SIG-M5 treated with dmso at 0.1 percent for 504 hours (cell line): ENCODE data around the gene CISD3.

Source experiments
- DNase-seq: peaks from one replicate; lab custom pipeline; 2025; ENCODE audit not compliant: unreplicated experiment; lab: John Stamatoyannopoulos, UW

The CISD3 gene, protein sequence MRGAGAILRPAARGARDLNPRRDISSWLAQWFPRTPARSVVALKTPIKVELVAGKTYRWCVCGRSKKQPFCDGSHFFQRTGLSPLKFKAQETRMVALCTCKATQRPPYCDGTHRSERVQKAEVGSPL

DNA sequence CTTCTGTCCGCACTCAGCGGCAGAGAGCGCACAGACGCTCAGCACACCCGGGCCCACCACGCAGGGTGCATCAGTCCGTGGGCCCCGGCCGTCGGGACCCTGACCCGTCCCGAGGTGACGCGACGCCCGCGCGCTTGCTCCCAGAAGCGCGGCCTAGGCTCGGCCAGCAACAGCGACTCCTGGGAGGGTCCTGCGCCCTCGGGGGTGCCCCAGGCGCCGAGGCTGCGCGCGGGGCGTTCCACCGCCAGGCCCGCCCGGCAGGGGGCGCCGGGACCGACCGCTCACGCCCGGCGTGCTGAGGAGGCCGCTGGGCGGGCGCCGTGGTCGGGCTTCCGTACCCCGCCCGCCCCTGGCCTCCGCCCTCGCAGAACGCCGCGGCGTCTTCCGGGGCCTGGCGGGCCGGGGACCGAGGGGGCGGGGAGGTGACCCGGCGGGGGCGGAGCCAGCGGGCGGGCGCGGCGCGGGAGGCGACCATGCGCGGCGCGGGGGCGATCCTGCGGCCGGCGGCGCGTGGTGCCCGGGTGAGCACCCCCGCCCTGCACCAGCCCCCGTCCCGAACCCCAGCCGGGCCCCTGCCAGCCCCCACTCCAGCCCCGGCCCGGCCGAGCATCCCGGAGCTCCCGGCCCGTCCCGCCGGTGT, at the start of gene CISD3:
CISD3 (plus strand) TSS at position 456 of the 640 bp plus-strand sequence; CDS start at position 474, 18 bp downstream.
- DNase-seq, result peak; percentile 86

DNA sequence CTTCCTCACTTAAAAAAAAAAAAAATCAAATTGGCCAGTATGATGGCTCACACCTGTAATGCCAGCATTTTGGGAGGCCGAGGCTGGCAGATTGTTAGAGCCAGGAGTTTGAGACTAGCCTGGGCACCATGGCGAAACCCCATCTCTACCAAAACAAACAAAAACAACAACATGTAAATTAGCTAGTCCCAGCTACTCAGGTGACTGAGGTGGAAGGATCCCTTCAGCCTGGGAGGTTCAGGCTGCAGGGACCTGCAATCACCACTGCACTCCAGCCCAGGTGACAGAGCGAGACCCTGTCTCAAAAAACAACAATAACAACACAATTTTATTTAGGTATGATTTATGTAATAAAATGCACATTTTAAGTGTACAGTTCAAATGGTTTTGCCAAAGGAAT, 49.0 kb upstream of the CISD3 start:
- DNase-seq, result no peak

DNA sequence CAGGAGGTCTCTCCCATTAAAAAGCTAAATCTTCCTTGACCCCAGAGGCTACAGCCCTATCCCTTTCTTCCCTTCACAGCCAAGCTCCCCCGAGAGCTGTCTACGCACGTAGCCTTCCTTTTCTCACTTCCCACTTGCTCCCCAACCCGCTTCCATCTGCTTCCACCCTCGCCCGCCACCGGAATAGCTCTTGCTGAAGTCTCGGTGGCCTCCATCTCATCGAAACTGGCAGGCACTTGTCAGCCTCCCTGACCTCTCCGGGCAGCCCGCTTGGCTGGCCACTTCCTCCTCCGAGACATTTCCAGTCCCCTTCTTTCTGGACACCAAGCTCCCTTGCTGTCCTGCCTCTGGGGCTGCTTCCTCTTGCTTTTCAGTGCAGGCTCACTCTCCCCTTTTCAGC, 44.6 kb upstream of the CISD3 start:
- no peak for DNase-seq

DNA sequence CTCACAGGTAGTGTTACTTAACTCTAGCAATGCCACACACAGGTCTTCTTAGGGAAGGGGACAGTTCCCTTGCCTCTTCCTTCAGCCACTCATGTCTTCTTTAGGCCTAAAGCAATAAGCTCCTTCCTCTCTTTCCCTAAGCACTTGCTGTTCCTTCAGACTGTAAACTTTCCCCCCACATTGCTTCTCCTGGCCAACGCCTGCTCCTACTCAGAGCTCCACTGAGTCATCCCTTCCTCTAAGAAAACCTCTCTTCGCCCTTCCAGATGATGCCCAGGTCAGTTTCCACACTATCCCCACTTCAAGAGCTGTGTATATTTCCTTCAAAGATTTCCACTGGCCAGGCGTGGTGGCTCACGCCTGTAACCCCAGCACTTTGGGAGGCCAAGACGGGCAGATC, 42.9 kb upstream of the CISD3 start:
- DNase-seq, result no peak

DNA sequence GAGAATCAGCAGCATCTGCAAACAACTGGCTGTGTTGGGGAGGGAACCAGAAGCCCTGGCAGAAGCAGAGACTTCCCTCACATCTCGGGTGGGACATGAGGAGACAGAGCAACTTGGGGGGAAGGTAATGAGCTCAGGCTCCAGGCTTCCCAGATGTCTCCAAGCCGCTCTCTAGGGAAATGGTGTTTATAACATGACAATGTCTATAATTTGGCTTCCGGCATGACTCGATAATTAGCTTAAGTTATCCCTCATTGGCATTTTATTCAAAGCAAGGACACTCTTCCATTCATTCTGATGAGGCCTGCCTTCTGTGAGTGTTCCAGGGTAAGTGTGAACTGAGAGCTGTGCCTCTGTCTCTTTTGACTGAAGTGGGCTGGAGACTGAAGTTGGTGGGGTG, 39.8 kb upstream of the CISD3 start:
- DNase-seq, result no peak

DNA sequence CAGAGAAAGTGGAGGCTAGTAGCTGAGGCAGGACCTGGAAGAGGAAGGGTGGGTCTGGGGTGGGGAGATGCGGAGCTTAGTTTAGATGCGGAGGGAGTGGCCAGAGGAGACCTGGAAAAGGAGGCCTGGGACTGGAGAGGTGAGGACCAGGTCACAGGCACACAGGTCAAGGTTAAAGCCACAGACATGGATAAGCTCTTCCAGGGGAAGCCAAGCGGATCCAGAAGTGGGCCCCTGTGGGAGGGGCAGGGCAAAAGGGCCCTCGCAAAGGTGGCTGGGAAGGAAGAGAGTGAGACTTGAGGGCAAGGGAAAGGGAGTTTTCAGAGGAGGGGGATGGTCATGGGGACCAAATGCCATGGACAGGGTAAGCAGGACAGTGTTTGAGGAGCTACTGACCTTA, 39.0 kb upstream of the CISD3 start:
- DNase-seq, result no peak

DNA sequence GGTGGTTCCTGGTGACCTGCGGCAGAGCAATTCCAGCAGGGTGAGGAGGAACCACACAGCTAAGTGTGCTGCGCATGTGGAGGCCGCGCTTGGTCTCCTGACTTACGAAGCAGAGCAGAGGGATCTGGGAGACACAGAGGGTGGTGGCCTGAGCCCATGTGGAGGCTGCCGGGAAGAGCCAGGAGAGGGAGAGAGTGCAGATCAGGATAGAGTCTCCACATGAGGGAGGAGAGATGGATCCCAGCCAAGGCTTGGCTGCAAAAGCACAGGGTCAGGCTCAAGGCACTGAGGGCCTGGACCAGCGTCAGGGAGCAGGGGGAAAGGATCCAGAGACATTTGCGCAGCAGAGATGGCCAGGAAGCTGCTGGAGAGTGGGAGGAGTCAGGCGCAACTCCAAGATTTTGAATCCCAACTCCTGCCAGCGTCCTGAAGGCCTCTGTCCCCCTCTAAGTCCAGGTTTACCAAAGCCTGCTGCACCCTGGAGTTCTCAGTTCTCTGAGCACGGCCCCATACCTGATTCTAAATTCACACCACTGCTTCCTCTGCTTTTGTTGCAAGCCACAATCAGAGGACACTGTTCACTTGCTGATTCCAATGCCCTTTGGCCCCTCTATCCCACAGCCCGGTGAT, 36.3 kb upstream of the CISD3 start:
- DNase-seq, result no peak

DNA sequence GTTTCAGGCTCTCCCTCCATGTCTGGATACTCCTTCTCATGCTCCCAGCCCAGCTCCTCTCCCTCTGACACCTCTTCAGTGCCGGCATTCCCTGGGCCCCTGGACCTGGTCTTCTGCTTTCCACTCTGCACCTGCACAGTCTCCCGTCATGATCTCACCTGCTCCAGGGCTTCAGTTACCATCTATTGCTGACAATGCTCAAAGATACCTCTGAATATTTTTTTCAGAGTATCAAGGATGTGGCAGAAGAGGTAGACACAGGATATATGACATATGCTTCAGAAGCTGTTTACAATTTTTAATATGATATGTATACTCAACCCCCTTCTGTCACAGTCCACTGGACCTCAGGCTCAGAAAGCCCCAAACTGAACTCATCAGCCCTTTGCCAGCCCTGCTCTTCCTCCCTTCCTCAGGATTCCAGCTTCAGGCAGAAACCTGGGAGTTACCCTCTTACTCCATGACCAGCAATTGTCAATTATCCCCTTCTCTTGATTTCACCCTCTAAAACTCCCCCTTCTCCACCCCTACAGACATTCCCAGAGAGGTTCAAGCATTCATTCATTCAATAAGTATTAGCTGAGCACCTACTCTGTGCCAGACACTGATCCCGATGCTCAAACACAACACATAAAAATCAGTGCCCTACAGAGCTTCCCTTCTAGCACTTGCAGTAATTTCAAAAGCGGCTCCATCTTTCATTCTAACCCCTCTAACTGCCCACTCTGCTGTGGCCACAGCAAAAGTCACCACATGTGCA, 32.9 kb upstream of the CISD3 start:
- no peak for DNase-seq

DNA sequence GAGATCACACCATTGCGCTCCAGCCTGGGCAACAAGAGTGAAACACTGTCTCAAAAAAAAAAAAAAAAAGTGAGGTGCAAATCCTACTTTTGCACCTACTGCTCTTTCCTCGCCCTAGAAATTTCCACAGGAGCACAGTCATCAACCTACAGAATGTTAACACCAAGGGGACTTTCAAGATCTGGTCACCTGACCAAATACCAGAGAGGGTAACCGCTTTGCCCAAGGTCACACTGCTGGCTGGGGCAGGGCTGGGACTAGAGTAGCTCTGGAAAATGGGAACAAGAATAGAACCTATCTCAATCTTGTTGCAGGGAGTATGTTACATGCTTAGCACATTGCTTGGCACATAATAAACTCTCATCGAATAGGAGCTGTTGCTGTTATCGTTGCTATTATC, 31.4 kb upstream of the CISD3 start:
- no peak for DNase-seq

DNA sequence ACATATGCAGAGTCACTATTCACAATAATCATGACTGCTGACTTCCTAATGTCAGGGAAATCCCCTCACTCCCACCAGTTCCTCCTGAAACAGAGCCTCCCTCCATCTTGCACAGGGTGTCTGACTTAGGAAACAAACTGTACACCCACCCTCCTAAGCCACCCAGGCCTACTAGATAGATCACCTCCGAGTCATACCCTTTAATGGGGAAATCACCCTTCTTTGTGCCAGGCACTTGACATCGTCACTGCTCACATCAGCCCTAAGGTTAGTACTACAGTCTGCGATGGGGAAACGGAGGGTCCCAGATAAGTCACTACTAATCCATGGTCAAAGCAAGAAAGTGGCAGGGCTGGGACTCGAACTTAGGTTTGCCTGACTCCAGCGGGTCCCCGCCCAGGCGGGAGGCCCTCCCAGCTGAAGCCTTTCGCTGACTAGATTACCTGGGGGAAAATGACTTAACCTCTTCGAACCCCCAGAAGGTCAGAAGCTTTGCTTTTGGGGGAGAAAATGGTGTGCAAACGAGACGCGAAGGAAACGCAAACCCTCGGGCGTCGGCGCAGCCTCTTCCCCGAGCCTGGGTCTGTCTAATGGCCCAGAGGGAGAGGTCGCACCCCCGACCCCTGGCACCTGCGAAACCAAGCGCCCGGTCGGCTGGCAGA, 28.5 kb upstream of the CISD3 start:
- DNase-seq, result peak; percentile 65

DNA sequence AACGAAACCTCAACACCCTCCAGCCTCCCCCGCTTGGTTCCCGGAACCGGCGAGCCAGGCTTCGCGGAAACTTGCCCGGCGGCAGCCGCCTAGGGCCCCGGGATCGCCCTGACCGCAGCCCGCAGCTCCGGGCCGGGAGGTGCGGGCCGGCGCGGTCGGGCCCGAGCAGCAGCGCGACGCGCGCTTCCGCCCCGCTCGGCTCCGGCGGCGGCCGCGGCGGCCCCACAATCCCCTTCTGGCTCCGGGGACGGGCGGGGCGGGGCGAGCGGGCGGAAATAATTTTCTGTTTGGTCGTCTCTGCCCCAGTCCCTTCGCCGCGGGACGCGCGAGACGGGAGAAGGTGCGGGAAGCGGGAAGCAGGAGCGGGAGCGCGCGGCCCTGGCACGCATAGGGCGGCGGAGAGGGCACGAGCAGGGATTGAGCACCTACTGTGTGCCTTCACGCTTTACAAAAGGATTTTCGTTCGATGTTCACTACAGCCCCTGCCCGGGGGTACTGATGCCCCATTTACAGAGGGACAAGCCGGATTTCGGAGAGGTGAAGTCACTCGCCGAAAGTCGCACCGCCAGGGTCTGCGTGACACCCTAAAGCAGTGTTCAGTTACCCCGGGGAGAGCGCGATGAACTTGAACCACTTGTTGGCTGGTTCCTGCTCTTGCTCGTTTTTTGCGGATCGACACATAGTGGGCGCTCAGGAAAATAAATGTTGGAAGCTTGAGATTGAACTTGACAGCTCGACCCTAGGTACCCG, 27.8 kb upstream of the CISD3 start:
- peak; percentile 82 for DNase-seq

DNA sequence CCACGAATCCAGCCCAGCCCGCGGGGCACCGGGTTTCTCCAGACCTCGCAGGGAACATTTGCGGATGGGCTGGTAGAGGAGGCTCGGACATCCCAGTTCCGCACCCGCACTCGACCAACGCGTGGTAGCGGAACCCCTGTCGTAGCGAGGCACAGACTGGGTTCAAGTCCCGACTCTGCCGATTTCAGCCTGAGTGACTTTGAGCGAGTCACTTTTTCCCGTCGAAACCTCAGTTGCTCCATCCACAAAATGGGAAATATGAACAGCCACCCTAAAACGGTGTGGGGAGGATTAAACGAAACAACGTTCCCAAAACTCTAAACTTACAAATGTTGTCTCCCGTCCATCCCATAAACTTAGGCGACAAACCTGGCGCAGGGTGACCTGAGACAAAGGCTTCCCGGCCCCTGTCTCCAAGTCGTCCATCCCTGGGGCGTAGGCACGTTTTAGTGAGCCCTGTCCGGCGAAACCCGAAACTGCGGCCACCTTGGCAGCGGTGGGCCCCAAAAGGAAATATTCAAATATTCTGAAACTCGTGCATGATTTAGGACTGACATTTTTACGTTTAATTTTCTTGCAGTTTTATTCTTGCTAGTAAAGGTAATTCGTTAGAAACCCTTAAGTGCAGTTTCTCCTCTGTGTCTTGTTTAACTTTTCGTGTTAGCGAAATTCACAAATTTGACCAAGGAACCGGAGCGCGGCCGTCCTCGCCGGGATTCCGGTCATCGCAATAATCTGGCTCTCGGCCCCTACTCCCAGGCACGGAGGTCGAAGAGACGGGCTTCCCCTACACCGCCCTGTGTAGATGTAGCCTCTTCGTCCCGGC, 27.0 kb upstream of the CISD3 start:
- DNase-seq, result peak; percentile 63

DNA sequence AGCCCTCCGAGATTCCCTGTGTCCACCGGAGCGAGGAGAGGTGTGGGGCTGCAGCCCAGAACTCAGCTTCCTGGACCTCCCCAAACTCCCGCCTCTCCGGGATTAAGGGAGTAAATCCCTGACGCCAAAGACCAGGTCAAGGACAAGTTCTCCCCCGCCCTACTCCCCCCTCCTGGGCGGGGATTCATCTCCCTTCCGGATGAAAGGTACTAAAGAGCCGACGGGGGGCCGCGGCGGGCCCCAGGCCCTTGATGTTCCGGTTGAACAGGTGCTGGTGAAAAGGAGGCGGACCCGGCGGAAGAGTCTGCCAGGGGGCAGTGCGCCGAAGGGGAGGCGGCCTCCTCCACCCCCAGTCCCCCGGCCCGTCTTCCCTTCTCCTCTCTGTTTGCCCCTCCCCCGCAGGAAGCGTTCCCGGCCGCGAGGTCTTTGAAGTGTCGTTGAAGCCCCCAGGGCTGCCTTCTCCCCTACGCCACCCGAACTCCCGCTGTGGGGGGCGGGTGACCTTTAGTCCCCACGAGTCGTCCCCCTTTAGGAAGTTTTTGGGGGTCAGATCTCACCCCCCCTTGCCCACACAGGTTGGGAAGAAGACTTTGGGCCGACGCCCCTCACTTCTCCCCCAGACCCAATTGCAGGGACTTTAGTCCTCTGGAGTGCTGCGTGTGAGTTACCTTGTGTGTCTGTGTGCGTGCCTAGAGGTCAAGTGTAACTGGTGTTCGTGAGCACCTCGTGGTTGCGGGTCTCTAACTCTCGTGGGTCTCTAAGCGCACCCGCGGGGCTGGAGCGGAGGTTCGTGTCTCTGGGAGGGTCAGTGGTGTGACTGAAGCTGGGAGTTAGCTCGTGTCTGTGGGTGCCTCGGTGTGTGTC, 26.2 kb upstream of the CISD3 start:
- peak; percentile 80 for DNase-seq

DNA sequence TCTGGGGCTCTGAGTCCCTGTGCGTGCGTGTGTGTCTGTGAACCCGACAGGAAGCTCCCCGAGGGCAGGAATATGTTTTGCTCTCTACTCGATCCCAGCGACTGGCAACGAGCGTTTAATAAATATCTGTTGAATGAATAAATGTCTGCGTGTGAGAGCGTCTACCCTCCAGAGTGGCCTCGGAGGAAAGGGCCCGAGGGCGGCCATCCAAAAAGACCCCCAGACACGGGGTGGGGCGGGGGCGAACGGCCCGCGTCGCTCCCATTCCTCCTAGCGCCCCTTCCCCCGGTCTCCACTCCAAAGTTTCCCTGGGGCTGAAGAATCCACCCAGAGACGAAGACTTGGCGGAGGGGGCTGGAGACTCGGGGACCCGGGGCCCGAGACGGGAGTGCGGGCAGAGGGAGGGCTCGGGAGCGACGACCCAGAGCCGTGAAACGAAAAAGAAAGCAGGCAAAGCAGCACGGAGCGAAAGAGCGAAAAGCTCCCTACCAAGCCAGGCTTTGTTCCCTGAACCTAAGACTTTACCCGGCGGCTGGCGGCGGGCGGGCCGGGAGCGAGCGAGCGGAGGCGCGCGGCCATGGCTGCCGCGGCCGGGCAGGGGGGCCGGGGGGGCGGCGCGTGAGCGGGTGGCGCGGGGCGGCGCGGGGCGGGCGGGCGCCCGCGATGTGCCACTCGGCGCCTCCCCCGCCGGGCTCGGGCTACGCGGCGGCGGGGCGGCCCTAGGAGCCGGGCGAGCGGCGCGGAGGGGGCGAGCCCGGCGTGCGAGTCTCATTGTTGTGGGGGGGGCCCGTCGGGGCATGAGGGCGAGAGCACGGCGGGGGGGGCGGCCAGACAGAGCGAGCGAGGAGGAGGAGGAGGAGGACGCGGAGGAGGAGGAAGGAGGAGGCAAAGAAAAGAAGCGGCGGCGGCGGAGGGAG, 25.3 kb upstream of the CISD3 start, which contains the start of gene MLLT6:
MLLT6 (plus strand) TSS at position 668 of the 917 bp plus-strand sequence. CDS start 360 bp downstream, outside the sequence.
- peak; percentile 81 for DNase-seq

DNA sequence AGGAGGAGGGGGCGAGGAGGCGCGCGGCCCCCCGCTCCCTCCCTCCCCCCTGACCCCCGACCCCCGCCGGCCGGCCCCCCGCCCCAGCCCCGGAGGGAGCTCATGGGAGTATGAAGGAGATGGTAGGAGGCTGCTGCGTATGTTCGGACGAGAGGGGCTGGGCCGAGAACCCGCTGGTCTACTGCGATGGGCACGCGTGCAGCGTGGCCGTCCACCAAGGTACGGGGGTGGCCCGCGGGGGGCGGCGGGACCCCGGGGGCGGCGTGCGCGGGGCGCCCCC, 24.7 kb upstream of the CISD3 start:
- DNase-seq, result no peak

DNA sequence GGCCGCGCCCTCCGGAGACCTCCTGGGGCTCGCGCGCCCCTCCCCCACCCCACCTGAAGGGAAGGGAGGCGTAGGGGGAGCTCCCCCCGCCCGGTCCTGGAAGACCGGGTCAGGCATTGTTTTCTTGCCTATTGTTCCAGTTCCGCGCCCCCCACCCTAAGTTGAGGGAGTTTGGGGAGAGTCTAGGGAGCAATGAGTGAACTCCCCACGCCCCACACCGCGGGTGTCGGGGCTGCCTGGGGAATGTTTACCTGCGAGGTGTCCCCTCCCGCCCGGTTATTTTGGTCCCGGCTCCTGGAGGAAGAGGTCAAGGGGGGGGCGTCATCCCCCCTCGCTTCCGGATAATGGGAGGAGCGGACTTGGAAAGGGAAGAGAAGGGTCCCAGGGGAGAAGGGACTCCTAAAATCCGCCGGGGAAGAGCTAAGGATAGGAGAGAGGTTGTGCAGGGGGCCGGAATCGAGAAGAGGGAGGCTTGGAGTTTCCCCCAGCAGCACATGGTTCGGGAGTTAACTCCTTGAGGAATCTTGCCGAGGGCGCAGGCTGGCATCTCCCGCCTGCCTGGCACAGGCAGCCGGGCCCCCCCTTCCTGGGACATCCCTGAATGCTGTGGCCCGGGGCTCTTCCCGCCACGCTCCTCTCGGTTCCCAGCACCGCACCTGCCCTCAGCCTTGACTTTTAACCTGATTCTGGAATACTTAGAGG, 24.2 kb upstream of the CISD3 start:
- DNase-seq, result no peak

DNA sequence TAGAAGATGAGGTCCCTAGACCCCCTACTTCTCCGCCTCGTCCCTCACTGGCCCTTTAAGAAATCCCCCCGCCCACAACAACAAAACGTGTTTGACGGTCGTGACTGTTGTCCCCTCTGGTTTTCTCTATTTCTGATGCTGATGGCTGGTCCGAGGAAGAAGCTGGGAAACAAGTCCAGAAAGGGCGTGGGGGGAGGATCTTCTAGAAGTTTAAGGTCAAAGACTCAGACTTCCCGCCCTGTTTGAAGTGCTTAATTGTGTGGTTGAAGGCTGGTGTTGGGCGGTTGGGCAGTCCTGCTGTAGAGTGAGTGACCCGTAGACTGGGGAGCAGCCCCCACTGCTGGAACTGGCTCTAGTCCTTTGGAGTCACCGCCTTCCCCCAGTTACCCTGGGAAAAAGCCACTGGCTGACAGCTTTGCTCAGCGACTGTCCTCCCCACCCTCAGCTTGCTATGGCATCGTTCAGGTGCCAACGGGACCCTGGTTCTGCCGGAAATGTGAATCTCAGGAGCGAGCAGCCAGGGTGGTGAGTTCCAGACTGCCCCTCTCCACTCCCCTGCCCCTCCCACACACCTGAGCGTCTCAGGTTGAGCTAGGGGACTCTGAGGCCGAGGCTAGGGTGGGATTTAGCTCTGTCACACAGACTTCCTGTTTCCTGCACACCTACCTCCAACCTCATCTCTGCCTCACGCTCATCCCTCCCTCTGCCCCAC, 23.5 kb upstream of the CISD3 start:
- DNase-seq, result no peak
